Vagina (tissue), 2 donors: Measurements from ENCODE around the gene CMTM3.

Source experiments
- POLR2A ChIP-seq, 2 donors: fragments of 450-650 bp; IDR thresholded peaks; one replicate each; pipeline ENCODE4 v1.6.1; 2017; ENCODE audit warnings: antibody characterized with exemption in 2 of 2, mild to moderate bottlenecking in 2 of 2, moderate library complexity in 2 of 2
- POLR2AphosphoS5 ChIP-seq, 2 donors: sonication (generic); formaldehyde crosslinking; IDR thresholded peaks; one replicate each; pipeline ENCODE4 v1.9.0; 2017; ENCODE audit warnings: antibody characterized with exemption in 2 of 2, mild to moderate bottlenecking in 2 of 2, low read depth in 1 of 2; ENCODE audit not compliant: insufficient read depth in 1 of 2

DNA sequence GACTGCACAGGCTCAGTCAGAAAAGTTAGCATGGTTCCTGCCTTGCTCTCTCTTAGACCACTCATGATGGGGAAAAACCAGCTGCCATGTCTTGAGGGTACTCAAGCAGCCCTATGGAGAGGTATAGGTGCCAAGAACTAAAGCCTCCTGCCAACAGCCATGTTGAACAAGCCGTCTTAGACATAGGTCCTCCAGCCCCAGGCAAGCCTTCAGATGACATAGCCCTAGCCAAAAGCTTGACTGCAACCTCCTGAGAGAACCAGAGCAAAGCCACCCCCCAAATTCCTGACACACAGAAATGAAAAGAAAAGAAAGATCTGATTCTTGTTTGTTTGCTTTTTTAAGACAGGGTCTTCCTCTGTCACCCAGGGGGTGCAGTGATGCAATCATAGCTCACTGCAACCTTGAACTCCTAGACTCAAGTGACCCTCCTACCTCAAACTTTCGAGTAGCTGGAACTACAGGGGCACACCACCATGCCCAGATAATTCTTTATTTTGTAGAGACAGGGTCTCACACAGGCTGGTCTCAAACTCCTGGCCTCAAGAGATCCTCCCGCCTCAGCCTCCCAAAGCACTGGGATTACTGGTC, 36.3 kb downstream of the CMTM3 start:
- TF ChIP-seq POLR2AphosphoS5 (IDR thresholded peaks at IDR 0.05; ENCODE audit: insufficient read depth in 1 of 2, low read depth in 1 of 2) (no peak), POLR2A (IDR thresholded peaks at IDR 0.05) (no peak)
